Effector memory CD8-positive, alpha-beta T cell (primary cell): ENCODE measurements around the gene ADAMTSL2.

Experiments used
- ATAC-seq: fragments of 150-1000 bp; cut with Tn5 transposase; replicated peaks from 2 replicates; pipeline ENCODE4 v1.10.0; 2021; ENCODE audit warnings: mild to moderate bottlenecking, moderate library complexity
- DNase-seq, 3 experiments: peaks; one replicate each; pipeline ENCODE4 v3.0.0; 2021
- H3K27ac Mint-ChIP-seq, 2 donors: one replicate each; pipeline ENCODE4 v1.8.0; 2022; ENCODE audit warnings: mild to moderate bottlenecking in 2 of 2, mixed read lengths in 2 of 2, moderate library complexity in 2 of 2
- H3K27me3 Mint-ChIP-seq, 2 donors: one replicate each; pipeline ENCODE4 v1.8.0; 2022; ENCODE audit warnings: mixed read lengths in 2 of 2
- H3K36me3 Mint-ChIP-seq: one replicate; pipeline ENCODE4 v1.8.0; 2022; ENCODE audit warnings: mild to moderate bottlenecking, moderate library complexity, mixed read lengths; ENCODE audit not compliant: insufficient read depth
- H3K4me1 Mint-ChIP-seq, 2 donors: one replicate each; pipeline ENCODE4 v1.8.0; 2022; ENCODE audit warnings: low read depth in 2 of 2, mixed read lengths in 2 of 2
- H3K4me3 Mint-ChIP-seq, 2 donors: one replicate each; pipeline ENCODE4 v1.8.0; 2022; ENCODE audit warnings: mild to moderate bottlenecking in 2 of 2, mixed read lengths in 2 of 2, moderate library complexity in 2 of 2
- H3K9me3 Mint-ChIP-seq, 2 donors: one replicate each; pipeline ENCODE4 v1.8.0; 2022; ENCODE audit warnings: mixed read lengths in 2 of 2

Gene ADAMTSL2

DNA sequence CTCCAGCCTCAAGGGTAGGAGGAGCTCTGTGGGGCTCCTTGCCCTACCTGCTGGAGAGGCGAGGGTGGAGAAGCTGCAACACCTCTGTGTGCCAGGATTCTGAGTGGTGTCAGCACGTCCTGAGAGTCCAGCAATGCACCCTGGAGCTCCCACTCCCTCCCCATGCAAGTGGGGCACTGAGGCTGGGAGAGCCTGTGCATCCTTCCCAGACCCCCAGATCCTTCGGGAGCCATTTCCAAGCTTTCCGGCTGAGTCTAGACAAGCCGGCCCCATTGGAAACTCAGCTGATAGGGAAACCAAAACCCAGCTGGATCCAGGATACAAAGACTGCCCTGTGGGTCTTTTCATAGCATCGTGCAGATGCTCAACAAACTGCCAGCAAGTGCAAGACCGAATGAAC lies 72.9 kb downstream of the ADAMTSL2 start:
- no peak overlapping the region for H3K27ac Mint-ChIP-seq
- H3K36me3 Mint-ChIP-seq = no peaks in the 10 kb centered on the region
- DNase-seq = no peak
- no peaks in the 10 kb centered on the region for H3K9me3 Mint-ChIP-seq
- no peak for ATAC-seq
- H3K4me3 Mint-ChIP-seq = no peak overlapping the region
- peaks cover 0 to 5% of the 10 kb centered on the region in 2 donors for H3K4me1 Mint-ChIP-seq
- peaks cover 64 to 94% of the 10 kb centered on the region in 2 donors for H3K27me3 Mint-ChIP-seq

GRCh38 chr9:133607976-133608375 lies 73.5 kb downstream of the ADAMTSL2 start:
- no peak overlapping the region for H3K27ac Mint-ChIP-seq
- no peaks in the 10 kb centered on the region for H3K36me3 Mint-ChIP-seq
- no peak for DNase-seq
- H3K9me3 Mint-ChIP-seq = no peaks in the 10 kb centered on the region
- peak overlapping the region in 1 of 2 donors; percentile 5 for H3K4me3 Mint-ChIP-seq
- peaks cover 65 to 94% of the 10 kb centered on the region in 2 donors for H3K27me3 Mint-ChIP-seq
- ATAC-seq = no peak
- H3K4me1 Mint-ChIP-seq = peaks cover 0 to 5% of the 10 kb centered on the region in 2 donors

DNA sequence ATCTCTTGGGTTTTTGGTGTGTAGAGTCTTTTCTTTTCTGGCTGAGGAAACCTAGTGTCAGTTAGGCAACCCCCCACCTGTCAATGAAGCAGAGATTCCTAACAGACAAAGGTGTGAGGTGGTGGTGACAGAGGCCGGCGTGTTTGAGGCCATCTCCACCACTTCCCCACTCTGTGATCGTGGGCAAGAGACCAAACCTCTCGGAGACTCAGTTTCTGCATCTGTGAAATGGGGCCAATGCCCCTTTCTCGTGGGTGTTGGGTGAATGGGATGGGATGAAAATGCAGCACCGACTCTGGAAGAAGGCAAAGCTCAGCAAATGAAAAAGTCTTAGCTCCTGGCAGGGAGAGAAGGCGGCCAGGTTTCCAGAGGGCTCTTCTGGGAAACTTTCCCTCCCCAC lies 73.9 kb downstream of the ADAMTSL2 start:
- H3K9me3 Mint-ChIP-seq = no peaks in the 10 kb centered on the region
- H3K27ac Mint-ChIP-seq = no peak overlapping the region
- peak overlapping the region in 1 of 2 donors; percentile 5 for H3K4me3 Mint-ChIP-seq
- ATAC-seq (no peak), DNase-seq (no peak)
- H3K27me3 Mint-ChIP-seq = peaks cover 69 to 94% of the 10 kb centered on the region in 2 donors
- H3K4me1 Mint-ChIP-seq = peaks cover 0 to 5% of the 10 kb centered on the region in 2 donors
- H3K36me3 Mint-ChIP-seq = no peaks in the 10 kb centered on the region

GRCh38 chr9:133608889-133609288 lies 74.4 kb downstream of the ADAMTSL2 start:
- peaks cover 0 to 5% of the 10 kb centered on the region in 2 donors for H3K4me1 Mint-ChIP-seq
- ATAC-seq = no peak
- no peaks in the 10 kb centered on the region for H3K36me3 Mint-ChIP-seq
- no peak overlapping the region for H3K4me3 Mint-ChIP-seq
- peaks cover 72 to 94% of the 10 kb centered on the region in 2 donors for H3K27me3 Mint-ChIP-seq
- no peak for DNase-seq
- no peak overlapping the region for H3K27ac Mint-ChIP-seq
- no peaks in the 10 kb centered on the region for H3K9me3 Mint-ChIP-seq

DNA sequence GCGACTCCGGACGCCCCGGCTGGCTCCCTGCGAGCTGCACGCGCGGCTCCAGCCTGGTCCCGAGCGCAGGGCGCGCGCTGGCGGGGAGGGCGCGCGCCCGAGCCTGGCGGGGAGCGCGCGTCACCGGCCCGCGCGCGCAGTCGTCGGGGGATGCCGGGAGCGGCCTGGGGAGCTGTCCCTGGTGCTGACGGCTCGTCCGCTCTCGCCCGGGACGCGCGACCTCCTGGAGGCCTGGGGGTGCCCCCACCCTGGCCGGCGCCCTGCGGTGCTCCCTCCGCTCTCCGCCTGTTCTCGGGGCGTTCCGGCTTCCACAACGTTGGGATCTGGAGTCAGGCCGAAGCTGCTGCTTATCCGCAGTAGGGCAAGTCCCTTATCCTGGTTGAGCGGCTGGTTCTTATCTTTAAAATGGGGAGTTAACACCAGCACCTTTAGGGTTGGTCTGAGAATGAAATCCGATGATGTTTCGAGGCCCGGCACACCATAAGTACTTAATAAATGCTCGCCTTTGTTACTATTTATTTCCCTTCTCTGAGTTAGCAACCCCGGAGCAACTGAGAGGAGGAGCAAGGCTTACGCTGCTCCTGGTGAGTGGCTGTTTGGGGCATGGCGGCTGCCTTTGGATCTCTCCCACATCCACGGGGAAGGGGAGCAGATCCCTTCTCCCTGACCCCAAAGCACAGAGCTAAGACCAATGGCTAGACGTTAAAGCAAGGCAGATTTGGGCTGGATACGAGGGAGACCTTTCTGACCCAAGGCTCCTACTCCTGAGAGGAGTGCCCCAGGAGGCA lies 75.0 kb downstream of the ADAMTSL2 start, which contains the start of gene FAM163B:
TSS of gene FAM163B (minus strand) at position 79 of the 788 bp plus-strand sequence. CDS start 29,166 bp downstream, outside the sequence.
- H3K4me3 Mint-ChIP-seq = peak within 1 kb of the TSS in 1 of 2 donors; percentile 5
- H3K4me1 Mint-ChIP-seq = peaks cover 0 to 5% of the 10 kb centered on the region in 2 donors
- H3K36me3 Mint-ChIP-seq = no peaks in the 10 kb centered on the region
- no peak for ATAC-seq
- no peak for DNase-seq
- H3K27me3 Mint-ChIP-seq = peaks cover 71 to 94% of the 10 kb centered on the region in 2 donors
- H3K9me3 Mint-ChIP-seq = no peaks in the 10 kb centered on the region
- no peak within 1 kb of the TSS for H3K27ac Mint-ChIP-seq

DNA sequence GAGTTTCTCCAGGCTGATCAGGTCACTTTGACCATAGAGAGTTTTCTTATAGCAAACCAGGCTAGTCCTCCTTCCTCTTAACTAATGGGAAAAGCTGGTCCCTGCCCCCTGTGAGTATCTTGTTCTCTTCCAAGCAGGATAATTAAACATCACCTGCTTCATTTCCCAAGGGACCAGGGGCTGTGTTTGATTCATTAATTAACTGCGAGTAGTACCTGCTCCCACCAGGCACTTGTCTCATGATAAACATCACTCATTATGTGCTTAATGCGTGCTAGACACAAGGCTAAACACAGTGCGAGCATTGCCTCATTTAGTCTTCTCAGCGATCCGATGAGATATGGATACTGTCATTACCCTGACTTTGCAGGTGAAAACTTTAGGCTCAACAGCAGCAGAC lies 76.3 kb downstream of the ADAMTSL2 start:
- H3K27me3 Mint-ChIP-seq = peaks cover 62 to 94% of the 10 kb centered on the region in 2 donors
- no peak for ATAC-seq
- H3K4me1 Mint-ChIP-seq = no peaks in the 10 kb centered on the region
- no peak for DNase-seq
- H3K9me3 Mint-ChIP-seq = no peaks in the 10 kb centered on the region
- H3K27ac Mint-ChIP-seq = no peak overlapping the region
- no peaks in the 10 kb centered on the region for H3K36me3 Mint-ChIP-seq
- H3K4me3 Mint-ChIP-seq = no peak overlapping the region

DNA sequence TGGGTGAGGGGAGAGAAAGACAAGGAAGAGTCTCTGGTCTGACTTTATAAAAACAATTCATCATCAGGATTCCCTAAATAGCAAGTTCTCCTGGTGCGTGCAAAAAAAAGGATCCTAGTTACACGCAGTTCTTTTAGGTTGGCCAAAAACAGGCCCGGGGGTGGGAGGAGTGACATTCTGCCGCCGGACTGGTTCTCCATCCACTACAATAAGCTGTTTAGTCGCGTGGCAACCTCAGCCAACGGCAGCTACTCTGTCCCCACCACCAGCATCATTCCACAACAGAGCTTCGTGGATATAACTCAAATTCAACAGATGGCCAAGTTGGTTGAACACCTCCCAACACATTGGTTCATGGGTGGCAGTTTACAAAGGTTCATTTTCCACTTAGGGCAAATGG lies 77.5 kb downstream of the ADAMTSL2 start:
- Mint-ChIP-seq H3K36me3 (no peaks in the 10 kb centered on the region), H3K27ac (no peak overlapping the region)
- ATAC-seq = no peak

DNA sequence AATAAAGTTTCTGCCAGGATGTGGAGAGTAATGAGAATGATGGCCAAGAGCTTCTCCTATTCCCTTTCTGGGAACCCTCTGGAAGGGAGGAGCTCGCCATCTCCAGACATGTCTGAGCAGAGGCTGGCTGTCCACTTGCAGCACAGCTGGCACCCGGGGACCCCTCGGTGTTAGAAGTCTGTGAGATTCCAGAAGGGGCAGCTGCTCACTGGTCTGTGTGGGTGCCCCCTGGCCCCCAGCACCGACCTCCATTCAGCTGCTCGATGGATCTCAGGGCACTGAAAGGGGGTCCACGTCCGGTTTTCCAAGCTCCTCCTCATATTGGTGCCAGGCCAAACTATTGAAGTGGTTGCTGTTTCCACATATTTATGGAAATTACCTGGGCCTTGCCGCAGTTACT lies 78.3 kb downstream of the ADAMTSL2 start:
- H3K4me1 Mint-ChIP-seq = no peaks in the 10 kb centered on the region

More for the DNA sequence above, 77.5 kb downstream of the ADAMTSL2 start:
- Mint-ChIP-seq H3K9me3 (no peaks in the 10 kb centered on the region), H3K27me3 (peaks cover 50 to 94% of the 10 kb centered on the region in 2 donors), H3K4me1 (no peaks in the 10 kb centered on the region), H3K4me3 (no peak overlapping the region)
- no peak for DNase-seq

DNA sequence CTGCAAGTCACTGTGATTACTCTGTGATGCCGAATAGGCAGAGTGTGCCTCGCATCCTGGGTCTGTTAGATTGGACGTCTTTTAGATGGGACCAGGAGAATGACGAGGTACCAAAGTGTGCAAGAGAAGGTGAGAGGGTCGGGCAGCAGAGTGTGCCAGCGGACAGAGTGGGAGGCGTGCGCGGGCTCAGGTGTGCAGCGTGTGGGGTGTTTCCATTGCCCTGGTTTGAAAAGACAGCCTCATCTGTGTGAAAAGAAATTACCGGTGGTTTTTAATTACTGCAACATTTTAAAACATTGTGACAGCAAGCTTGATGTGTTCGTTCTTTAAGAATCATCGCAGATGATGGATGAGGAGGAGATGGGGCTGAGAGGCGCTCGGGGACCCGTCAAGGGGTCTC lies 78.9 kb downstream of the ADAMTSL2 start:
- Mint-ChIP-seq H3K27ac (no peak overlapping the region), H3K27me3 (peaks cover 41 to 94% of the 10 kb centered on the region in 2 donors), H3K4me1 (no peaks in the 10 kb centered on the region), H3K36me3 (peaks cover 1% of the 10 kb centered on the region), H3K4me3 (no peak overlapping the region), H3K9me3 (no peaks in the 10 kb centered on the region)
- ATAC-seq (no peak), DNase-seq (no peak)

More for the DNA sequence above, 78.3 kb downstream of the ADAMTSL2 start:
- Mint-ChIP-seq H3K4me3 (no peak overlapping the region), H3K36me3 (no peaks in the 10 kb centered on the region), H3K27ac (no peak overlapping the region), H3K9me3 (no peaks in the 10 kb centered on the region), H3K27me3 (peaks cover 45 to 94% of the 10 kb centered on the region in 2 donors)
- ATAC-seq = no peak
- no peak for DNase-seq

GRCh38 chr9:133614056-133614455 lies 79.6 kb downstream of the ADAMTSL2 start:
- DNase-seq (no peak), ATAC-seq (no peak)
- Mint-ChIP-seq H3K4me1 (peaks cover 2 to 4% of the 10 kb centered on the region in 2 donors), H3K27ac (no peak overlapping the region), H3K36me3 (peaks cover 3% of the 10 kb centered on the region), H3K9me3 (no peaks in the 10 kb centered on the region), H3K27me3 (peaks cover 40 to 95% of the 10 kb centered on the region in 2 donors), H3K4me3 (no peak overlapping the region)

DNA sequence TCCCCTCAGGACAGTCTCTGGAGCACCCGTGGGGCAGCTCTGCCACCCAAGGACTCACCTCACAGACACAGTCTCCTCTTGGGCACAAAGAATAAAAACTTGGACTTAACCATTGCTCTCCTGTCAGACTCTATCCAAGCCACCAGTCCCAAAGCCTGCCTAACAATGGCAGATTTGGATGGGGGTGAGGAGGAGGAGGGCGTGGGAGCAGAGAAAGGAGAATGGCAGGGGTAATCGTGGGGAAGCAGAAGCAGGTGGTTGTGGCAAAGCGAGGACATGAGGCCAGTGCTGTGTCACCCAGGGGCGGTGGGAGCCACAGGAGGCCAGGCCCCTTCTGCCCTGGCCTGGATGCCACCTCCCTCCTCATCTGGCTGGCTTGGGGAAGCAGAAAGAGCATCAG lies 80.2 kb downstream of the ADAMTSL2 start:
- no peak for ATAC-seq
- Mint-ChIP-seq H3K9me3 (no peaks in the 10 kb centered on the region), H3K27ac (no peak overlapping the region), H3K4me1 (peaks cover 4 to 8% of the 10 kb centered on the region in 2 donors), H3K27me3 (peaks cover 37 to 92% of the 10 kb centered on the region in 2 donors), H3K36me3 (peaks cover 3% of the 10 kb centered on the region), H3K4me3 (no peak overlapping the region)
- no peak for DNase-seq

DNA sequence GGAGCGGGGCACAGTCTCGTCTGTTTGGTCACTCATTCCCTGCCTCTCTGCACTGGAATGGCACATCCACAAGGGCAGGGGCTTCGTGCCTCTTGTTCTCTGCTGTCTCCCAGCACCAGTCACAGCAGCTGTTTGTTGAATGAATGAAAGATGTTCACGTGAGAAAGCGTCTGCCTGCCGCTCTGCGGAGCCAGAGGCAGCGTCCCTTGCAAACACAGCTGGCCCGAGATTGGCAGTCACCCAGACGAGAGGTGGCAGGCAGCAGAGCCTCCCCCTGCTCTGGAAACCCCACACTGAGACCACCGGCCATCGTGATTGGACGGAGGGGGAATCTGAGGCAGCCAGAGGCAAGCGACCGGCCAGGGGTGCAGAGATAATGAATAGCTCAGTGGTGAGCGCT lies 80.7 kb downstream of the ADAMTSL2 start:
- Mint-ChIP-seq H3K4me1 (peaks cover 8 to 13% of the 10 kb centered on the region in 2 donors), H3K27ac (no peak overlapping the region), H3K27me3 (peaks cover 32 to 87% of the 10 kb centered on the region in 2 donors), H3K9me3 (no peaks in the 10 kb centered on the region), H3K36me3 (peaks cover 3% of the 10 kb centered on the region), H3K4me3 (no peak overlapping the region)
- DNase-seq = no peak
- no peak for ATAC-seq

GRCh38 chr9:133615606-133616188 lies 81.2 kb downstream of the ADAMTSL2 start:
- H3K27ac Mint-ChIP-seq = no peak overlapping the region
- no peak overlapping the region for H3K4me3 Mint-ChIP-seq
- DNase-seq = no peak

More at GRCh38 chr9:133615606-133616188, 81.2 kb downstream of the ADAMTSL2 start:
- H3K4me1 Mint-ChIP-seq = peaks cover 9 to 17% of the 10 kb centered on the region in 2 donors
- no peak for ATAC-seq
- peaks cover 27 to 82% of the 10 kb centered on the region in 2 donors for H3K27me3 Mint-ChIP-seq
- no peaks in the 10 kb centered on the region for H3K9me3 Mint-ChIP-seq
- peaks cover 3% of the 10 kb centered on the region for H3K36me3 Mint-ChIP-seq
